ENCODE measurements around the gene CENPS.

The CENPS gene

GRCh38 chr1:10490286-10490970 is 60.2 kb downstream of the CENPS start:
- no peaks in the 10 kb centered on the region for H3K27me3 ChIP-seq (ENCODE audit: control insufficient read depth in 1 of 2, insufficient read depth in 2 of 2, low read length in 2 of 2)
- no peaks in the 10 kb centered on the region for H3K9me3 ChIP-seq (ENCODE audit: control insufficient read depth in 2 of 2, low read length in 2 of 2)
- peaks cover 0 to 5% of the 10 kb centered on the region in 2 donors for H3K36me3 ChIP-seq (ENCODE audit: control insufficient read depth in 2 of 2, insufficient read depth in 2 of 2, low read length in 2 of 2)
- no peak overlapping the region for H3K27ac ChIP-seq (ENCODE audit: low read length)
- peak overlapping the region in 1 of 2 donors; percentile 36 for H3K9ac ChIP-seq (ENCODE audit: low read length in 2 of 2)
- H3K4me3 ChIP-seq (ENCODE audit: low read length in 2 of 2): no peak overlapping the region
- H3K4me1 ChIP-seq (ENCODE audit: control insufficient read depth, insufficient read depth, low read length): peaks cover 20% of the 10 kb centered on the region
